ENCODE data around the gene RNF208. TPM values are rescaled to one million over a fixed set of nuclear protein-coding genes. Genes with fewer than 3 reads are reported as not detected.

Gene RNF208
- total RNA-seq, 2 donors from 2014 or later = 5.9 to 7.9 TPM

DNA sequence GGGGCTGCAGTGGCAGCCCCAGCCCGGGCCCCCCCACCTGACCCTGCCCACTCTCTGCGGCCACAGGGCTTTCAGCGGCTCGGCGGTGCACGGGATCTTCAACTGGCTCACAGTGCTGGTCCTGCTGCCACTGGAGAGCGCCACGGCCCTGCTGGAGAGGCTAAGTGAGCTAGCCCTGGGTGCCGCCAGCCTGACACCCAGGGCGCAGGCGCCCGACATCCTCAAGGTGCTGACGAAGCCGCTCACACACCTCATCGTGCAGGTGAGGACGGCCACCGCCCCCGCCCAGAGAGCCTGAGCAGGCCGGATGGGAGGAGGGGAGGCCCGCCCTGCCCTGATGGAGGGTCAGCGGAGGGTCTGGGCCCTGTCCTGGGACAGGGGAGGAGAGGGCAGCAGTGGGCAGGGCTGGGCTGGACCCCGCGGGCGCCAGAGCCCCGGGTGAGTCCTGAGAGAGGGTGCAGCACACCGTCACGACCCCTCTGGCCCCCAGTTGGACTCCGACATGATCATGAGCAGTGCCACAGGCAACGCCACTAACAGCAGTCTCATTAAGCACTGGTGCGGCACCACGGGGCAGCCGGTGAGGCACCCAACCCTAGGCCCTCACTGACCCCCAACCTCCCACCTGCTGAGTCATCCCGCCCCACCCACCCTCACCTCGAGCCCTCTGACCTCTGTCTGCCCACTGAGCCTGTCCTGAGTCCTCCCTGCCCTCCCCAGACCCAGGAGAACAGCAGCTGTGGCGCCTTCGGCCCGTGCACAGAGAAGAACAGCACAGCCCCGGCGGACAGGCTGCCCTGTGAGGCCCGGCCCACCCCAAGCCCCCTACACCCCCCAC is 11.3 kb upstream of the RNF208 start:
- no peaks in the 10 kb centered on the region for H3K36me3 ChIP-seq

DNA sequence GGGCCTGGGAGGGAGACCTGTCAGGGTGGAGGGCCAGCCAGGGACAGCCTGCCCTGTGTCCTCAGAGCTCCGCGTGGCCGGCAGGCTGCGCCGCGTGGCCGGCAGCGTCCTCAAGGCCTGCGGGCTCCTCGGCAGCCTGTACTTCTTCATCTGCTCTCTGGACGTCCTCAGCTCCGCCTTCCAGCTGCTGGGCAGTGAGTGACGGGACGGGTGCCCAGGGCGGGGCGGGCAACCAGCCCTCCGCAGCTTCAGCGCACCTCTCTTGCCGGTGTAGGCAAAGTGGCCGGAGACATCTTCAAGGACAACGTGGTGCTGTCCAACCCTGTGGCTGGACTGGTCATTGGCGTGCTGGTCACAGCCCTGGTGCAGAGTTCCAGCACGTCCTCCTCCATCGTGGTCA is 10.5 kb upstream of the RNF208 start:
- Histone ChIP-seq H3K4me3 (no peak overlapping the region), H3K9me3 (no peaks in the 10 kb centered on the region), H3K27me3 (peaks cover 3 to 9% of the 10 kb centered on the region in 2 donors), H3K27ac (no peak overlapping the region), H3K36me3 (no peaks in the 10 kb centered on the region), H3K4me1 (peaks cover 0 to 24% of the 10 kb centered on the region in 2 donors)
- DNase-seq (ENCODE audit: low spot score) = no peak
- TF ChIP-seq, protein P1, sequence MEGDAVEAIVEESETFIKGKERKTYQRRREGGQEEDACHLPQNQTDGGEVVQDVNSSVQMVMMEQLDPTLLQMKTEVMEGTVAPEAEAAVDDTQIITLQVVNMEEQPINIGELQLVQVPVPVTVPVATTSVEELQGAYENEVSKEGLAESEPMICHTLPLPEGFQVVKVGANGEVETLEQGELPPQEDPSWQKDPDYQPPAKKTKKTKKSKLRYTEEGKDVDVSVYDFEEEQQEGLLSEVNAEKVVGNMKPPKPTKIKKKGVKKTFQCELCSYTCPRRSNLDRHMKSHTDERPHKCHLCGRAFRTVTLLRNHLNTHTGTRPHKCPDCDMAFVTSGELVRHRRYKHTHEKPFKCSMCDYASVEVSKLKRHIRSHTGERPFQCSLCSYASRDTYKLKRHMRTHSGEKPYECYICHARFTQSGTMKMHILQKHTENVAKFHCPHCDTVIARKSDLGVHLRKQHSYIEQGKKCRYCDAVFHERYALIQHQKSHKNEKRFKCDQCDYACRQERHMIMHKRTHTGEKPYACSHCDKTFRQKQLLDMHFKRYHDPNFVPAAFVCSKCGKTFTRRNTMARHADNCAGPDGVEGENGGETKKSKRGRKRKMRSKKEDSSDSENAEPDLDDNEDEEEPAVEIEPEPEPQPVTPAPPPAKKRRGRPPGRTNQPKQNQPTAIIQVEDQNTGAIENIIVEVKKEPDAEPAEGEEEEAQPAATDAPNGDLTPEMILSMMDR (IDR thresholded peaks at IDR 0.05) = no peak

More for the DNA sequence above, 11.3 kb upstream of the RNF208 start:
- peaks cover 3 to 5% of the 10 kb centered on the region in 2 donors for H3K27me3 ChIP-seq
- no peak overlapping the region for H3K4me3 ChIP-seq
- TF ChIP-seq, protein P1 (IDR thresholded peaks at IDR 0.05) = no peak
- no peak for DNase-seq (ENCODE audit: low spot score)
- peaks cover 0 to 29% of the 10 kb centered on the region in 2 donors for H3K4me1 ChIP-seq
- no peaks in the 10 kb centered on the region for H3K9me3 ChIP-seq
- H3K27ac ChIP-seq = no peak overlapping the region

- Histone ChIP-seq H3K27me3 (peaks cover 3 to 9% of the 10 kb centered on the region in 2 donors), H3K36me3 (no peaks in the 10 kb centered on the region), H3K9me3 (no peaks in the 10 kb centered on the region), H3K4me3 (no peak overlapping the region), H3K27ac (no peak overlapping the region), H3K4me1 (peaks cover 0 to 24% of the 10 kb centered on the region in 2 donors)
- no peak for DNase-seq (ENCODE audit: low spot score)
- TF ChIP-seq, protein P1 (IDR thresholded peaks at IDR 0.05) = no peak
Observed at GRCh38 chr9:137232101-137232500, 10.1 kb upstream of the RNF208 start.

DNA sequence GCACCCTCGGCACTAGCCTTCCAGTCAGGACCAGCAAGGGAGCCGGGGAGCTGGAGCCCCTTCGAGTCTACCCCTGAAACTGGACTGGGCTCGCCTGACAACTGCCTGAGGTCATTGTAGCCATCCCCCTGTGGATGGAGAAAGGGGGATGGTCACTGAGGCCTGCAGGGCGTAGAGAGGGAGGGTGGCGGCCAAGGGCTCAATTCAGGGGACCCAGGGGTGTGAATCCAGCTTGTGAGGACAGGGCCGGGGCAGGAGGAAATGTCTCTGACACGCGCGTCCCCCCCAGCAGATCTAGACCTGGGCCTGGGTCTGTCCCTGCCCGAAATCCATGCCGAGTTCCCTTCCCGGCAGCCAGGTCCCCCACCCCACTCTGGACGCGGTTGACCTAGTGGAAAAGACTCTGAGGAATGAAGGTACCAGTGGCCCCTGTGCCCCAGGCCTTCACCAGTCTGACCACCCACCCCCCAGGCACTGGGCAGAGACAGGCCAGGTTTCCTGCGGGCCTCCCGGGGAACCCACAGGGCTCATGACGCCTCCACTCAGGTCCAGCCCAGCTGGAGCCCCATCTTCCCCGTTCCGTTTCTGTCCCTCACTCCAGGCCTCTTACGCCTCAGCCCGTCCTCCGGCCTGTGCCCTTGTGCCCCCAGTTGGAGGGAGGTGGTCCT is 9.5 kb upstream of the RNF208 start:
- H3K9me3 ChIP-seq = no peaks in the 10 kb centered on the region
- no peak overlapping the region for H3K4me3 ChIP-seq
- peaks cover 3 to 9% of the 10 kb centered on the region in 2 donors for H3K27me3 ChIP-seq
- no peak overlapping the region for H3K27ac ChIP-seq
- H3K36me3 ChIP-seq = no peaks in the 10 kb centered on the region
- H3K4me1 ChIP-seq = peaks cover 0 to 22% of the 10 kb centered on the region in 2 donors
- TF ChIP-seq, protein P1 (IDR thresholded peaks at IDR 0.05) = no peak
- no peak for DNase-seq (ENCODE audit: low spot score)

DNA sequence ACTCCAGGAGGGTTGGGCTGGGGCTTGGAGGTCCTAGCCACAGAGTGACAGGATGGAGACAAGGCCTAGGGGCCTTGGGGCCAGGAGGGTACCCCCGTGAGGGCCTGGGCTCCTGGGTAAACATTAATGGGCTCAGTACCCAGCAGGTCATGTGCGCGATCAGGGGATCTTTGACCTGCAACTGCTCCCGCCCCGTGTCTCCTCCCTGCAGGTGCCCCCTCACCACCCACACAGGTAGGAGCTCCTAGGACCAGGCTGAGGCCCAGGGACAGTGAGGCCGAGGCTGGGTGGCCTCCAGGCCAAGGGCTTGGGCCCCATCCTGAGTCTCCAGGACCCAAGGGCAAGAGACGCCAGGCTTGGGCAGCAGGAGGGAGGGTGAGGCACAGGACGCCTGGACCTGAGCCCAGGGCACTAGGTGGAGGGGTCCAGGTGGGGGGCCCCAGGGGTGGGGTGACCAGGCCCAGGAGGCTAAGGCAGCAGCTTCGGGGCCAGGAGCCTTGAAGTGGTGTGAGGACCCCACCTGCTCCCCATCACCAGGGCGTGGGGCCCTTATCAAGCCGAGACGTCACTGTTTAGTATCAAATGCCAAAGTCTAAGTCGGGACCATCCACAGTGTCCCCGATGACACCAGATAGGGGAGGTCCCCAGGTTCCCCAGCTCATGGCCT is 8.8 kb upstream of the RNF208 start, which contains the start of gene SLC34A3:
Gene SLC34A3 (plus strand): TSS at position 197 of the 667 bp plus-strand sequence. CDS start 802 bp downstream, outside the sequence.
- TF ChIP-seq, protein P1 (IDR thresholded peaks at IDR 0.05) = no peak
- H3K27ac ChIP-seq = no peak within 1 kb of the TSS
- H3K27me3 ChIP-seq = peaks cover 3 to 9% of the 10 kb centered on the region in 2 donors
- DNase-seq (ENCODE audit: low spot score) = no peak
- no peak within 1 kb of the TSS for H3K4me3 ChIP-seq
- peaks cover 0 to 15% of the 10 kb centered on the region in 2 donors for H3K4me1 ChIP-seq
- no peaks in the 10 kb centered on the region for H3K9me3 ChIP-seq
- no peaks in the 10 kb centered on the region for H3K36me3 ChIP-seq
